Lower leg skin (tissue), 3 donors: Measurements from ENCODE around the gene FRY.

ENCODE experiments used
- CTCF ChIP-seq, 3 donors: fragments of 450-650 bp; IDR thresholded peaks; one replicate each; pipeline ENCODE4 v1.5.1; 2016; ENCODE audit warnings: antibody characterized with exemption in 3 of 3, mild to moderate bottlenecking in 3 of 3, moderate library complexity in 2 of 3
- POLR2A ChIP-seq, 2 donors: fragments of 450-650 bp; IDR thresholded peaks; one replicate each; pipeline ENCODE4 v1.6.1; 2016 to 2017; ENCODE audit warnings: antibody characterized with exemption in 2 of 2, mild to moderate bottlenecking in 1 of 2, moderate library complexity in 1 of 2

DNA sequence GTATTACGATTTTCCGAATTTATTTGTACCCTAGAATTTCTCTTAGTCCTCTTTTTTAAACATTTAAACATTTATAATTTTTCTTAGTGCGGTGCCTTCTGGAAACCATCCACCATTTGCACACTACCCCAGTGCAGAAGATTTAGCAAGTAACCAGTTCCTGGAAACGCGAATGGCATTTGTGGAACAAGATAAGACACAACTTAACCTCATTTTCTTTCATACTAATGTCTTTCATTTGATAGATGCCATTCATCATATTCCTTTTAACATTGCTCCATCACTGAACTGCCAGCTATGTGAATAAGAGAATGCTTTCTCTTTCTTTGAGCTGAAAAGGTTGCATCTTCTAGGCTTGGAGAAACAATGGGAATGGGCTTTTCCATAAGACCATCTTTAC is 6.8 kb downstream of the FRY start:
- no peak for TF ChIP-seq CTCF (IDR thresholded peaks at IDR 0.05)
- no peak for TF ChIP-seq POLR2A (IDR thresholded peaks at IDR 0.05)
